Measurements from ENCODE around the gene RBM12. TPM values are rescaled to one million over a fixed set of nuclear protein-coding genes. Genes with fewer than 3 reads are reported as not detected.
A peak's percentile ranks its signal among the peaks of the same experiment; 100 is the strongest.

Gene RBM12
- total RNA-seq, 4 donors from 2014 or later: 13.5 to 27.8 (median 21.4) TPM

DNA sequence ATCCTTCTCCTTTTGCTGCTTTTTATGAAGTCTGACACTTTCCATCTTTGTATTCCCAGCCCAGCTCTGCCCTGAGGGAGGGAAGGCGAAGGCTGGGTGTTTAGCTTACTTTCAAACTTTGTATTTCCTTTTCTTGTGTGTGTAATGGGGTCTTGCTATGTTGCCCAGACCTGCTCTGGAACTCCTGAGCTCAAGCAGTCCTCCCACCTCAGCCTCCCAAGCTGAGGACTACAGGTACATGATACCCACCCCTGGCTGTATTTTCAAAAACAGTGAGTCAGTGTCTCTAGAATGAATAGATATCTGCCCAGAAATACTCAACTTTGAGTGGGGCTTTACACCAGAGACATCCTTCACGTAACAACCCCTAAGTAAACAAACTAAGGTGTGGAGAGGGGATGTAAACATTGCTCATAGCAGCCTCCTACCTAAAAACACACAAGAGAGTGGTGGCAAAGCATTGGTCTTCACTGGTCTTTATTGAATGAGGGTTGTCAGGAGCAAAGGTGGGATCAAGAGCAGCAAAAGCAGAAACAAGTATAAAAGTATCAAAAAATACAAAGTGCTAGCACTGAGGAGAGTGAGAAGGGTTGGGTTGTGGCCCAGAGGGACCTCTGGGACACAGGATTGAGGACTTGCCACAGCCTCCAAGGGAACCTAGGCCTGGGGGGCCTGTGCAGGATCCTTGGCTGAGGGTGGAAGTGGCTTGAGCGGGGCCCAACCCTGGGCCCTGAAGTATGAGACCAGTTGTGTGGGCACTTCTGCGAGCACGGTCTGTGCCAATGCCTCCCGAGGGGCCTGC, 38.9 kb downstream of the RBM12 start:
- WGBS, 2 donors: 89 to 95% methylated on average over 6 of the region's 6 CpGs
- H3K4me3 ChIP-seq (ENCODE audit: low read depth, poor library complexity, severe bottlenecking): no peak overlapping the region
- intact Hi-C loops (cut with DNase I; ENCODE audit: low total_unique reads): no loop called here
- DNase-seq (ENCODE audit: low spot score in 2 of 2): peak in 1 of 2 donors; percentile 72
- TF ChIP-seq POLR2A (IDR thresholded peaks at IDR 0.05): no peak
- TF ChIP-seq, protein P1, sequence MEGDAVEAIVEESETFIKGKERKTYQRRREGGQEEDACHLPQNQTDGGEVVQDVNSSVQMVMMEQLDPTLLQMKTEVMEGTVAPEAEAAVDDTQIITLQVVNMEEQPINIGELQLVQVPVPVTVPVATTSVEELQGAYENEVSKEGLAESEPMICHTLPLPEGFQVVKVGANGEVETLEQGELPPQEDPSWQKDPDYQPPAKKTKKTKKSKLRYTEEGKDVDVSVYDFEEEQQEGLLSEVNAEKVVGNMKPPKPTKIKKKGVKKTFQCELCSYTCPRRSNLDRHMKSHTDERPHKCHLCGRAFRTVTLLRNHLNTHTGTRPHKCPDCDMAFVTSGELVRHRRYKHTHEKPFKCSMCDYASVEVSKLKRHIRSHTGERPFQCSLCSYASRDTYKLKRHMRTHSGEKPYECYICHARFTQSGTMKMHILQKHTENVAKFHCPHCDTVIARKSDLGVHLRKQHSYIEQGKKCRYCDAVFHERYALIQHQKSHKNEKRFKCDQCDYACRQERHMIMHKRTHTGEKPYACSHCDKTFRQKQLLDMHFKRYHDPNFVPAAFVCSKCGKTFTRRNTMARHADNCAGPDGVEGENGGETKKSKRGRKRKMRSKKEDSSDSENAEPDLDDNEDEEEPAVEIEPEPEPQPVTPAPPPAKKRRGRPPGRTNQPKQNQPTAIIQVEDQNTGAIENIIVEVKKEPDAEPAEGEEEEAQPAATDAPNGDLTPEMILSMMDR (IDR thresholded peaks at IDR 0.05): no peak

DNA sequence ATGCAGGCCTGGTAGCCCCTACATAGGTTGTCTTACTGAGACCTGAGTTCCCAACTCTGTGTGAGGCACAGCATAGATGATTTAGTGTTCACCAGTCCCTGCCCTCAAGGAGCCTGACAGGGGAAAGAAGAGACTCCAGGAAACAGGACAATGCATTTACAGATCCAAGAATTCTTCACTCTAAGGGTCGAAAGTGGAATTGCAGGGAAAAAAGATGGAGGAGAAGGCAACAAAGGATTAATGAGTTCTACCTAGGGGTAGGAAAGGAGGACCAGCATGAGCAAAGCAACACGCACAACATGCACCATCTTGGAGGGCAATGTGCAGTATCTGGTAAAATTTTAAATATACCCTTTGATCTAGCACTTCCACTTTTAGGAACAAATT, 43.1 kb downstream of the RBM12 start:
- WGBS, 2 donors: 93 to 95% methylated on average over 2 of the region's 2 CpGs
- intact Hi-C loops (cut with DNase I; ENCODE audit: low total_unique reads): no loop called here
- H3K4me3 ChIP-seq (ENCODE audit: low read depth, poor library complexity, severe bottlenecking): no peak overlapping the region
- DNase-seq (ENCODE audit: low spot score in 2 of 2): no peak
- no peak for TF ChIP-seq POLR2A (IDR thresholded peaks at IDR 0.05)
- TF ChIP-seq, protein P1 (IDR thresholded peaks at IDR 0.05): no peak

DNA sequence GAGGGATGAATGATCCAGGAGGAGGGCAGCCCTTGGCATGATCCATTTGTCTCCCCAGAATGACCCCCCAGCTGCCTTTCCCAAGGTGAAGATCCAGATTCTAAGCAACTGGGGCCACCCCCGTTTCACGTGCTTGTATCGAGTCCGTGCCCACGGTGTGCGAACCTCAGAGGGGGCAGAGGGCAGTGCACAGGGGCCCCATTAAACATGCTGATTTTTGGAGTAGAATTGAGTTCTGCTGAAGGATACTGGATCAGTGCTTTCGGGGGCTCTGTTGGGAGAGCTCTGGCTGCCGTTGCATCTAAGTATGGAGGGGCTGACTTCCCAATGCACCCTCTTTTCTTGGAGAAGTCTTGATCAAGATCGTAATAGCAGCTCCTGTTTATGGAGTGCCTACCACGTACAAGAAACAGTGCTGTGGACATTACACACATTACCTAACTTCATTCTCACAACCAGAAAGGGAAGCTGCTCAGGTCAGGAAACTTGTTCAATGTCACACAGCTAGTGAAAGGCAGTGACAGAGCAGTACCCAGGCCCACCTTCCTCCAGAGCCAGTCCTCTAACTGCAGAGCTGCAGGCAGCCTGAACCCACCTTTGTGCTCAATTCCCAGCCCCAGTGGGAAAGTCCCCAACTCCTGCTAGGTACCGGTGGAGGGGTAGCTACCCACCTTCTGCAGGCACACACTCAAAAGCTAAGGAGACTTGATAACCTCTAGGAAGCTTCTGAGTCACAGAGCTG, 43.7 kb downstream of the RBM12 start:
- intact Hi-C loops (cut with DNase I; ENCODE audit: low total_unique reads): no loop called here
- WGBS, 2 donors: 89 to 90% methylated on average over 11 of the region's 11 CpGs
- H3K4me3 ChIP-seq (ENCODE audit: low read depth, poor library complexity, severe bottlenecking): no peak overlapping the region

DNA sequence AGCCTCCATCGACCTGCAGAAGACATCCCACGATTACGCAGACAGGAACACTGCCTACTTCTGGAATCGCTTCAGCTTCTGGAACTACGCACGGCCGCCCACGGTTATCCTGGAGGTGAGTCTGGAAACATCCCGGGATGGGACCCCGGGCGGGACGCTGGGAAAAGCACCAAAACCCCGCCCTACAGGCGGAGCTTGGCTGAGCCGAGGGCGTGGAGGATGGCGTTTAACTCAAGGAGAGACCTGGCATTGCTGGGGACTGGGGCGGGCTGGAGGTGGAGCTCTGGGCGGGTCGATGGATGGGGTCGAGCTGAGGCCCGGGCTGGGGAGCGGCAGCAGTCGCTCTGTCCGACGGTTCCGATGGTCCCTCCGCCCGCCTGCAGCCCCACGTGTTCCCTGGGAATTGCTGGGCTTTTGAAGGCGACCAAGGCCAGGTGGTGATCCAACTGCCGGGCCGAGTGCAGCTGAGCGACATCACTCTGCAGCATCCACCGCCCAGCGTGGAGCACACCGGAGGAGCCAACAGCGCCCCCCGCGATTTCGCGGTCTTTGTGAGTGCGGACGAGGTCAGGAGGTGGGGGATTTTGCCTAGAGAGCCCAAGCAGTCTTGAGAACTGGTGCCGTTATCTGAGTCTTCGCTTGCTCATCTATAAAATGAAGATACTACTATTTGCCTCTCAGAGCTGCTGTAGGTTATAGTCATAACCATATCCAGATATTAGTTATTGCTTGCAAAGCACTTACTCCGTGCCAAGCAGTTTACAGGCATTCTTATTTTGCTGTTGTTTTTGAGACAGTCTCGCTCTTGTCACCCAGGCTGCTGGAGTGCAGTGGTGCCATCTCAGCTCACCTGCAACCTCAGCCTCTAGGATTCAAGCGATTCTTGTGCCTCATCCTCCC, 45.3 kb downstream of the RBM12 start:
- peak overlapping the region; percentile 17 for H3K4me3 ChIP-seq (ENCODE audit: low read depth, poor library complexity, severe bottlenecking)
- intact Hi-C loops (cut with DNase I; ENCODE audit: low total_unique reads): no loop called here
- WGBS, 2 donors: 5 to 9% methylated on average over 32 to 40 of the region's 49 CpGs
- peak; percentile 46 to 95 for DNase-seq (ENCODE audit: low spot score in 2 of 2)
- TF ChIP-seq POLR2A (IDR thresholded peaks at IDR 0.05): no peak
- TF ChIP-seq, protein P1 (IDR thresholded peaks at IDR 0.05): peak in 1 of 3 donors; percentile 33

More for the DNA sequence above, 43.7 kb downstream of the RBM12 start:
- DNase-seq (ENCODE audit: low spot score in 2 of 2): no peak
- TF ChIP-seq, protein P1 (IDR thresholded peaks at IDR 0.05): no peak
- TF ChIP-seq POLR2A (IDR thresholded peaks at IDR 0.05): no peak

DNA sequence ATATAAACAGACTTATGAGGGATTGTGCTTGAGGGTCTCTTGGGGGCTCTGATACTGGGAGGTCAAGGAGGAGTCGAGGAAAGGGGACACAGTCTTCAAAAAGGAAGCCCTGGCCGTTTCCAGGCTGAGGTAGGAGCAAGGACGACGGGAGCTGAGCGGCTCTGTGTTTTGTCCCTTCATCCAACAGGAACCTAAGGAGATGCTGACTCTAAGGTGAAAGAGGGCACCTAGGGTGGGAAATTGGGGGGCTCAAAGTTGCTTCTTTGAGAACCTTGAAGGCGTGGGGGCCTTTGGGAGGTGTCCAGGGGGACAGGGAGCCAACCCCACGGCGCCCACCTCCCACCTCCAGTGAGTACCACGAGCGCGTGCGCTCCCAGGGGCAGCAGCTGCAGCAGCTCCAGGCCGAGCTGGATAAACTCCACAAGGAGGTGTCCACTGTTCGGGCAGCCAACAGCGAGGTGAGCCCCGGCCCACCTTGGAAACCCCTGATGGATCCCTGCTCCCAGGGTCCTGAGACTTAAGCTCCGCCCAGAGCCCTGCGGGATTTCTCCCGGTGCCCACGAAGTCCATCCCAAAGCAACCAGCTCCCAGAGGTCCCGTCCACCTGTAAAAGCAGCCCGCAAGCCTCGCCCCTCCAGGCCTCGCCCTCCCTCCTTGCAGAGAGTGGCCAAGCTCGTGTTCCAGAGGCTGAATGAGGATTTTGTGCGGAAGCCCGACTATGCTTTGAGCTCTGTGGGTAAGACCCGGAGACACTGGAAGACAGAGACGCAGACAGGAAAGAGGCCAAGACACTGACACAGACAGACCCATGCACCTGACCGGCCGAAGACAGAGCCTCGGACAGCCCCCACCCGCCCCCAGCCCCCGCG, 46.2 kb downstream of the RBM12 start:
- intact Hi-C loops (cut with DNase I; ENCODE audit: low total_unique reads): no loop called here
- DNase-seq (ENCODE audit: low spot score in 2 of 2): peak in 1 of 2 donors; percentile 86

More for the DNA sequence above, 46.2 kb downstream of the RBM12 start:
- TF ChIP-seq POLR2A (IDR thresholded peaks at IDR 0.05): no peak
- TF ChIP-seq, protein P1 (IDR thresholded peaks at IDR 0.05): no peak
- WGBS, 2 donors: 8 to 9% methylated on average over 19 to 34 of the region's 35 CpGs
- no peak overlapping the region for H3K4me3 ChIP-seq (ENCODE audit: low read depth, poor library complexity, severe bottlenecking)
